Activated T-helper 2 cell treated with anti-CD3 and anti-CD28 coated beads, Interferon-gamma antibody, Interleukin-2, Interleukin-4, amounts not matched to agents 10 μg/mL and 5 μg/mL and 100 μg/mL, durations not matched to agents 14 hours and 24 hours and 36 hours (primary cell): ENCODE data around the gene PPP1R15B. TPM values are rescaled to one million over a fixed set of nuclear protein-coding genes. Genes with fewer than 3 reads are reported as not detected.
"Not testable (repeated sequence)": the region's sequence is repeated elsewhere in the genome, so short reads cannot be mapped to it uniquely, and the experiment has no call there.

Source experiments
- DNase-seq: peaks from one replicate; pipeline ENCODE4 v3.0.0; 2021; ENCODE audit warnings: low spot score
- H3K27ac Mint-ChIP-seq: one replicate; pipeline ENCODE4 v1.8.0; 2021; ENCODE audit warnings: mixed read lengths
- H3K27me3 Mint-ChIP-seq: one replicate; pipeline ENCODE4 v1.8.0; 2021; ENCODE audit warnings: low read depth, mixed read lengths
- H3K36me3 Mint-ChIP-seq: one replicate; pipeline ENCODE4 v1.8.0; 2021; ENCODE audit warnings: low read depth, mixed read lengths
- H3K4me1 Mint-ChIP-seq: one replicate; pipeline ENCODE4 v1.8.0; 2021; ENCODE audit warnings: low read depth, mixed read lengths
- H3K4me3 Mint-ChIP-seq: one replicate; pipeline ENCODE4 v1.8.0; 2021; ENCODE audit warnings: low read depth, mild to moderate bottlenecking, moderate library complexity, mixed read lengths
- H3K9me3 Mint-ChIP-seq: one replicate; pipeline ENCODE4 v1.8.0; 2021; ENCODE audit warnings: mixed read lengths
- intact Hi-C: fragments of 100-400 bp; cut with micrococcal nuclease; formaldehyde crosslinking; loops from one replicate; pipeline ENCODE4 v1.15.1; 2023
- total RNA-seq: library from RNA; stranded (reverse); gene quantifications from 2 replicates; pipeline ENCODE4 v1.2.3, GENCODE V29; 2022

The PPP1R15B gene
- total RNA-seq, 1 donor from 2014 or later, result 64.3 TPM

GRCh38 chr1:204424621-204425020, 13.0 kb upstream of the PPP1R15B start:
- H3K27me3 Mint-ChIP-seq, result no peaks in the 10 kb centered on the region
- no peak overlapping the region for H3K4me3 Mint-ChIP-seq
- H3K27ac Mint-ChIP-seq, result no peak overlapping the region

GRCh38 chr1:204422061-204422705, 10.6 kb upstream of the PPP1R15B start:
- H3K27me3 Mint-ChIP-seq, H3K9me3 Mint-ChIP-seq, intact Hi-C loops, H3K4me3 Mint-ChIP-seq, H3K27ac Mint-ChIP-seq, DNase-seq: not testable (repeated sequence)
- Mint-ChIP-seq H3K4me1 (peaks cover 36% of the 10 kb centered on the region), H3K36me3 (peaks cover 13% of the 10 kb centered on the region)

More at GRCh38 chr1:204424621-204425020, 13.0 kb upstream of the PPP1R15B start:
- DNase-seq, result no peak
- H3K4me1 Mint-ChIP-seq, result peaks cover 17% of the 10 kb centered on the region
- H3K36me3 Mint-ChIP-seq, result peaks cover 19% of the 10 kb centered on the region
- intact Hi-C loops, result no loop called here
- H3K9me3 Mint-ChIP-seq, result no peaks in the 10 kb centered on the region

- Mint-ChIP-seq H3K27me3 (no peaks in the 10 kb centered on the region), H3K27ac (no peak overlapping the region), H3K9me3 (no peaks in the 10 kb centered on the region), H3K4me1 (peaks cover 38% of the 10 kb centered on the region), H3K36me3 (peaks cover 10% of the 10 kb centered on the region), H3K4me3 (no peak overlapping the region)
- intact Hi-C loops, result no loop called here
- DNase-seq, result no peak
These were observed 9.8 kb upstream of the PPP1R15B start for GRCh38 chr1:204421441-204421840.

GRCh38 chr1:204420039-204421004, 8.7 kb upstream of the PPP1R15B start:
- intact Hi-C loops, result no loop called here
- peaks cover 35% of the 10 kb centered on the region for H3K4me1 Mint-ChIP-seq
- H3K27ac Mint-ChIP-seq, result peak overlapping the region; percentile 19
- H3K9me3 Mint-ChIP-seq, result no peaks in the 10 kb centered on the region
- peaks cover 5% of the 10 kb centered on the region for H3K36me3 Mint-ChIP-seq
- no peaks in the 10 kb centered on the region for H3K27me3 Mint-ChIP-seq
- DNase-seq, result no peak
- H3K4me3 Mint-ChIP-seq, result no peak overlapping the region

GRCh38 chr1:204419064-204419403, 7.4 kb upstream of the PPP1R15B start:
- DNase-seq, result no peak
- peaks cover 37% of the 10 kb centered on the region for H3K4me1 Mint-ChIP-seq
- no peak overlapping the region for H3K27ac Mint-ChIP-seq
- no peaks in the 10 kb centered on the region for H3K36me3 Mint-ChIP-seq
- intact Hi-C loops, result loop anchor here (10.0 kb wide), 1 partner anchor 786 kb away; no protein-coding TSS in a partner anchor
- no peaks in the 10 kb centered on the region for H3K27me3 Mint-ChIP-seq
- no peak overlapping the region for H3K4me3 Mint-ChIP-seq
- H3K9me3 Mint-ChIP-seq, result no peaks in the 10 kb centered on the region

- no peaks in the 10 kb centered on the region for H3K27me3 Mint-ChIP-seq
- H3K36me3 Mint-ChIP-seq, result no peaks in the 10 kb centered on the region
- no peak overlapping the region for H3K27ac Mint-ChIP-seq
- peaks cover 37% of the 10 kb centered on the region for H3K4me1 Mint-ChIP-seq
- DNase-seq, result no peak
- intact Hi-C loops, result loop anchor here (10.0 kb wide), 1 partner anchor 786 kb away; no protein-coding TSS in a partner anchor
- H3K4me3 Mint-ChIP-seq, result no peak overlapping the region
- H3K9me3 Mint-ChIP-seq, result no peaks in the 10 kb centered on the region
These were observed 6.8 kb upstream of the PPP1R15B start for GRCh38 chr1:204418174-204419063.

- Mint-ChIP-seq H3K9me3 (no peaks in the 10 kb centered on the region), H3K27me3 (no peaks in the 10 kb centered on the region), H3K36me3 (peaks cover 3% of the 10 kb centered on the region), H3K4me3 (peak overlapping the region; percentile 55), H3K27ac (peak overlapping the region; percentile 80), H3K4me1 (peaks cover 41% of the 10 kb centered on the region)
- intact Hi-C loops, result loop anchor here (10.0 kb wide), 1 partner anchor 787 kb away; no protein-coding TSS in a partner anchor
- no peak for DNase-seq
These were observed 5.7 kb upstream of the PPP1R15B start for GRCh38 chr1:204417074-204417997.

- H3K27me3 Mint-ChIP-seq, result no peaks in the 10 kb centered on the region
- H3K36me3 Mint-ChIP-seq, result peaks cover 3% of the 10 kb centered on the region
- intact Hi-C loops, result loop anchor here (10.0 kb wide), 1 partner anchor 788 kb away; no protein-coding TSS in a partner anchor
- H3K4me3 Mint-ChIP-seq, result peak overlapping the region; percentile 27
- DNase-seq, result no peak
- no peaks in the 10 kb centered on the region for H3K9me3 Mint-ChIP-seq
- peak overlapping the region; percentile 61 for H3K27ac Mint-ChIP-seq
- peaks cover 41% of the 10 kb centered on the region for H3K4me1 Mint-ChIP-seq
These were observed 5.0 kb upstream of the PPP1R15B start for GRCh38 chr1:204416589-204417073.

- Mint-ChIP-seq H3K4me3 (no peak overlapping the region), H3K9me3 (no peaks in the 10 kb centered on the region), H3K27me3 (no peaks in the 10 kb centered on the region), H3K4me1 (peaks cover 37% of the 10 kb centered on the region), H3K36me3 (peaks cover 16% of the 10 kb centered on the region), H3K27ac (no peak overlapping the region)
- no peak for DNase-seq
- intact Hi-C loops, result loop anchor here (10.0 kb wide), 1 partner anchor 789 kb away; no protein-coding TSS in a partner anchor
These were observed 3.7 kb upstream of the PPP1R15B start for GRCh38 chr1:204415351-204415750.

GRCh38 chr1:204414016-204414415, 2.4 kb upstream of the PPP1R15B start:
- H3K27ac Mint-ChIP-seq, result no peak overlapping the region
- DNase-seq, result no peak
- intact Hi-C loops, result loop anchor here (5.0 to 10.0 kb wide), 2 partner anchors 52 to 791 kb away; no protein-coding TSS in a partner anchor
- H3K9me3 Mint-ChIP-seq, result no peaks in the 10 kb centered on the region
- H3K36me3 Mint-ChIP-seq, result peaks cover 29% of the 10 kb centered on the region
- no peak overlapping the region for H3K4me3 Mint-ChIP-seq
- no peaks in the 10 kb centered on the region for H3K27me3 Mint-ChIP-seq
- peaks cover 27% of the 10 kb centered on the region for H3K4me1 Mint-ChIP-seq

GRCh38 chr1:204413170-204413535, 1.5 kb upstream of the PPP1R15B start:
- peaks cover 38% of the 10 kb centered on the region for H3K36me3 Mint-ChIP-seq
- no peaks in the 10 kb centered on the region for H3K9me3 Mint-ChIP-seq
- intact Hi-C loops, result loop anchor here (5.0 to 10.0 kb wide), 2 partner anchors 51 to 792 kb away; no protein-coding TSS in a partner anchor
- DNase-seq, result no peak
- H3K4me1 Mint-ChIP-seq, result peaks cover 22% of the 10 kb centered on the region
- peak overlapping the region; percentile 57 for H3K4me3 Mint-ChIP-seq
- peak overlapping the region; percentile 88 for H3K27ac Mint-ChIP-seq
- no peaks in the 10 kb centered on the region for H3K27me3 Mint-ChIP-seq
